K562 (cell line): ENCODE results near the gene DENND1A. TPM values are rescaled to one million over a fixed set of nuclear protein-coding genes. Genes with fewer than 3 reads are reported as not detected.

ENCODE experiments used
- NR2F6 ChIP-seq: fragments of 450-650 bp; formaldehyde crosslinking; IDR thresholded peaks from 2 replicates; pipeline ENCODE4 v1.4.0; 2020; ENCODE audit warnings: mild to moderate bottlenecking
- PREB ChIP-seq: sonication (generic); formaldehyde crosslinking; IDR thresholded peaks from 2 replicates; pipeline ENCODE4 v1.8.1; 2023; ENCODE audit warnings: mild to moderate bottlenecking, missing genetic modification reagents
- SFPQ ChIP-seq: fragments of 200-400 bp; formaldehyde crosslinking; IDR thresholded peaks from 2 replicates; pipeline ENCODE4 v1.6.1; 2017; ENCODE audit warnings: mild to moderate bottlenecking, low read depth, low read length, moderate library complexity
- polyA plus RNA-seq, 8 experiments: library from polyadenylated mRNA; depleted of rRNA in 4 of 8; stranded (reverse) in 5 of 8; unstranded in 3 of 8; fragments of >200 nt; fragmentation: Nextera tagmentation in 2 of 8; fragmentation: Illumina TruSeq in 1 of 8; extraction: Ambion mirVana in 2 of 8; extraction: Trizol in 1 of 8; gene quantifications; 2 replicates each; pipeline versions ENCODE4 v1.2.1 to v1.2.3, GENCODE V29; 2011 to 2014; ENCODE audit warnings: inconsistent platforms in 1 of 8, missing spikeins in 1 of 8
- total RNA-seq, 7 experiments: library from RNA; depleted of rRNA in 6 of 7; stranded (reverse); fragments of >200 nt in 6 of 7; fragmentation: Illumina TruSeq in 2 of 7; extraction: Trizol in 2 of 7; gene quantifications; 2 replicates each; pipeline versions ENCODE4 v1.2.1 to v1.2.3, GENCODE V29; 2011 to 2021; ENCODE audit warnings: low replicate concordance in 1 of 7
- TF ChIP-seq, protein P1 (sequence below), 2 experiments: fragments of 450-650 bp in 1 of 2; sonication (generic) in 1 of 2; formaldehyde crosslinking in 1 of 2; IDR thresholded peaks; 2 replicates each; pipeline versions ENCODE4 v1.7.1 to v1.9.0; 2016 to 2022; ENCODE audit warnings: inconsistent platforms in 1 of 2, mild to moderate bottlenecking in 1 of 2, missing genetic modification reagents in 1 of 2

The DENND1A gene
- total and polyA plus RNA-seq, 9 of the 15 experiments (the other 6 are each of a cell fraction or from before 2014, with no cell fraction given): 7.6 to 29.5 (median 15.7) TPM

- TF ChIP-seq SFPQ (no peak), PREB (CRISPR knock-in tag) (no peak), NR2F6 (CRISPR knock-in tag) (no peak)
- TF ChIP-seq, protein P1, sequence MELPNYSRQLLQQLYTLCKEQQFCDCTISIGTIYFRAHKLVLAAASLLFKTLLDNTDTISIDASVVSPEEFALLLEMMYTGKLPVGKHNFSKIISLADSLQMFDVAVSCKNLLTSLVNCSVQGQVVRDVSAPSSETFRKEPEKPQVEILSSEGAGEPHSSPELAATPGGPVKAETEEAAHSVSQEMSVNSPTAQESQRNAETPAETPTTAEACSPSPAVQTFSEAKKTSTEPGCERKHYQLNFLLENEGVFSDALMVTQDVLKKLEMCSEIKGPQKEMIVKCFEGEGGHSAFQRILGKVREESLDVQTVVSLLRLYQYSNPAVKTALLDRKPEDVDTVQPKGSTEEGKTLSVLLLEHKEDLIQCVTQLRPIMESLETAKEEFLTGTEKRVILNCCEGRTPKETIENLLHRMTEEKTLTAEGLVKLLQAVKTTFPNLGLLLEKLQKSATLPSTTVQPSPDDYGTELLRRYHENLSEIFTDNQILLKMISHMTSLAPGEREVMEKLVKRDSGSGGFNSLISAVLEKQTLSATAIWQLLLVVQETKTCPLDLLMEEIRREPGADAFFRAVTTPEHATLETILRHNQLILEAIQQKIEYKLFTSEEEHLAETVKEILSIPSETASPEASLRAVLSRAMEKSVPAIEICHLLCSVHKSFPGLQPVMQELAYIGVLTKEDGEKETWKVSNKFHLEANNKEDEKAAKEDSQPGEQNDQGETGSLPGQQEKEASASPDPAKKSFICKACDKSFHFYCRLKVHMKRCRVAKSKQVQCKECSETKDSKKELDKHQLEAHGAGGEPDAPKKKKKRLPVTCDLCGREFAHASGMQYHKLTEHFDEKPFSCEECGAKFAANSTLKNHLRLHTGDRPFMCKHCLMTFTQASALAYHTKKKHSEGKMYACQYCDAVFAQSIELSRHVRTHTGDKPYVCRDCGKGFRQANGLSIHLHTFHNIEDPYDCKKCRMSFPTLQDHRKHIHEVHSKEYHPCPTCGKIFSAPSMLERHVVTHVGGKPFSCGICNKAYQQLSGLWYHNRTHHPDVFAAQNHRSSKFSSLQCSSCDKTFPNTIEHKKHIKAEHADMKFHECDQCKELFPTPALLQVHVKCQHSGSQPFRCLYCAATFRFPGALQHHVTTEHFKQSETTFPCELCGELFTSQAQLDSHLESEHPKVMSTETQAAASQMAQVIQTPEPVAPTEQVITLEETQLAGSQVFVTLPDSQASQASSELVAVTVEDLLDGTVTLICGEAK (IDR thresholded peaks at IDR 0.05): no peak
- TF ChIP-seq, protein P1 (CRISPR knock-in tag; IDR thresholded peaks at IDR 0.05): no peak
Measured at GRCh38 chr9:123397975-123398374, 532.0 kb downstream of the DENND1A start (continued).
